ENCODE measurements around the gene RAPGEF5. TPM values are rescaled to one million over a fixed set of nuclear protein-coding genes. Genes with fewer than 3 reads are reported as not detected.

Gene RAPGEF5
- total RNA-seq, 1 donor from 2014 or later, result 11.1 TPM

Other genes starting within 250 kb of the RAPGEF5 start
- gene STEAP1B, start 143.0 kb upstream of the RAPGEF5 start, total RNA-seq, result 0.43 TPM